ENCODE data around the gene NFKBIB.

DNA sequence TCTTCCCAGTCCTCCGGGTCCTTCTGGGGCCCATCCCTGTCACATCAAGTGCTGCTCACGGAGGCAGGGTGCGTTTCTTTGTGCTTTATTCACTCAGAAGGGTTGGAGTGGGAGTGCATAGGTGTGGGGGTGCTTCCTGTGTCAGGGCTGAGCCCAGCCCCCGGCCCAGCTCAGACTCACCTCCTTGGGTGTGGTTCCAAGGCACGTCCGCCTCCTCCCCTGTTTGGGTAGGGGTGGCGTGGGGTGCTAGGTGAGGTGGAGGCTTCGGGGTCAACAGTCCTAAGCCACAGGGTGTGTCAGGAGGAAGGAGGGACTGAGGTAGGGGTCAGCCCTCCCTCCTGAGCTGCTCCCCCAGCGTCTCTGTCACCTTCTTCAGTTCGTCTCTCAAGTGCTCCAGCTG lies 9.1 kb downstream of the NFKBIB start:
- no peak for TF ChIP-seq EZH2 (IDR thresholded peaks at IDR 0.05)
- no peak; the same call in 1 of the 2 replicates for TF ChIP-seq POLR2AphosphoS5 (IDR thresholded peaks at IDR 0.05; ENCODE audit: borderline replicate concordance, low read depth, low read length)
